ENCODE data around the gene PIK3R2.
A peak's percentile ranks its signal among the peaks of the same experiment; 100 is the strongest.
"Not testable (repeated sequence)": the region's sequence is repeated elsewhere in the genome, so short reads cannot be mapped to it uniquely, and the experiment has no call there.

Gene PIK3R2

DNA sequence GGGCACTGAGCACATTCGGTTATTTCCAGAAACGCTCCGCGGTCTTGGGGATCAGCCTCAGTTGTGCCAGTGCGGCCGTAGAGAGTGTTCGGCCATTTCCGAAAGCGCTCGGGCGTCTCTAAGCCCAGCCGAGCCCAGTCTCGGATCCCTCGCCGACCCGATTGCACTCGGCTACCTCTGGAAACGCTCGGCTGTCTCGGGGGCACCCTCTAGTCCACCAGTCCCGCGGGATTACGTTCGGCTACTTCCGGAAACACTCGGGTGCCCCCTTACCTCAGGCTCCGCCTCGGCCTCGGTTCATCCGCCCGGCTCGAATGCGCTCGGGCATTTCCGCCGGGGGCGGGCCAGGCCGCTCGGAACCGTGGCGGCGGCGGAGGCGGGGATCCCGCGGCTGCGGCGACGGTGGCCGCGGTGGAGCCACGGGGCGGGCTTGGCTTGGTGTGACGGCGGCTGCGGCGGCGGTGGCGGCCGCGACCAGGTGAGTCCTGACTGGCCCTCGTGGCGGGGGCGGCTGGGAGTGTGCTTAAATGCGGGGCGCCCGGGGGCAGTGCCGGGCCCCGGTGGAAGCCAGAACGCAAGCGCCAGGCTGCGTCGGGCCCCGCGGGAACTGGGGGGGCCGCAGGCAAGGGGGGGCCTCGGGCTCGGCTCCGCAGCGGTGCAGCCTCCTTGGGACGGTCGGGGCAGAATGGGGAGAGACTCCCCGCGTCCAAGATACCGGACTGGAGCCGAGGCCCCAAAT lies at the start of gene PIK3R2:
Gene PIK3R2, plus strand, starts transcription at position 347 of the 739 bp plus-strand sequence. CDS start 2,717 bp downstream, outside the sequence.
- H3K4me3 ChIP-seq (replicated peaks; ENCODE audit: low read depth, low read length) = peak within 1 kb of the TSS; percentile 89
- no peaks in the 10 kb centered on the region for H3K27me3 ChIP-seq (replicated peaks; ENCODE audit: control insufficient read depth, insufficient read depth, low read length)
- H3K36me3 ChIP-seq (ENCODE audit: control insufficient read depth, insufficient read depth, low read length) = peaks cover 7% of the 10 kb centered on the region
- TF ChIP-seq, protein P1, sequence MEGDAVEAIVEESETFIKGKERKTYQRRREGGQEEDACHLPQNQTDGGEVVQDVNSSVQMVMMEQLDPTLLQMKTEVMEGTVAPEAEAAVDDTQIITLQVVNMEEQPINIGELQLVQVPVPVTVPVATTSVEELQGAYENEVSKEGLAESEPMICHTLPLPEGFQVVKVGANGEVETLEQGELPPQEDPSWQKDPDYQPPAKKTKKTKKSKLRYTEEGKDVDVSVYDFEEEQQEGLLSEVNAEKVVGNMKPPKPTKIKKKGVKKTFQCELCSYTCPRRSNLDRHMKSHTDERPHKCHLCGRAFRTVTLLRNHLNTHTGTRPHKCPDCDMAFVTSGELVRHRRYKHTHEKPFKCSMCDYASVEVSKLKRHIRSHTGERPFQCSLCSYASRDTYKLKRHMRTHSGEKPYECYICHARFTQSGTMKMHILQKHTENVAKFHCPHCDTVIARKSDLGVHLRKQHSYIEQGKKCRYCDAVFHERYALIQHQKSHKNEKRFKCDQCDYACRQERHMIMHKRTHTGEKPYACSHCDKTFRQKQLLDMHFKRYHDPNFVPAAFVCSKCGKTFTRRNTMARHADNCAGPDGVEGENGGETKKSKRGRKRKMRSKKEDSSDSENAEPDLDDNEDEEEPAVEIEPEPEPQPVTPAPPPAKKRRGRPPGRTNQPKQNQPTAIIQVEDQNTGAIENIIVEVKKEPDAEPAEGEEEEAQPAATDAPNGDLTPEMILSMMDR (IDR thresholded peaks at IDR 0.05; ENCODE audit: insufficient read depth, low read length, poor library complexity, severe bottlenecking) = no peak
- DNase-seq (ENCODE audit: extremely low read depth, insufficient read length) = peak; percentile 95

DNA sequence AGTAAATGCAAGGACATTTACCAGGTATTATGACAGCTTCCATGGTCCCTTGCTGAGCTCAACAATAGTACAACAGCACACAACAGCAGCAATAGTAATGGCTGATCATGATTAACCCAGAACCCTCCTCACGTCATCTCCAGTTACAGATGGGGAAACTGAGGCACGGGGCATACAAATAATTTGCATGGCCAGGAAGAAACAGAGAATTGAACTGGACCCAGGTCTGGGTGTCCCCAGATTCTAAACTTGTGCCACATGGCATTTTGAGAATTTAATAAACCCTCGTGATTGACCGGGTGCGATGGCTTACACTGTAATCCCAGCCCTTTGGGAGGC lies 48.2 kb upstream of the PIK3R2 start:
- Histone ChIP-seq H3K36me3 (ENCODE audit: control insufficient read depth, insufficient read depth, low read length) (no peaks in the 10 kb centered on the region; the same call in none of the 2 replicates), H3K27me3 (replicated peaks; ENCODE audit: control insufficient read depth, insufficient read depth, low read length) (no peaks in the 10 kb centered on the region), H3K4me3 (replicated peaks; ENCODE audit: low read depth, low read length) (peak overlapping the region; percentile 57)
- DNase-seq (ENCODE audit: extremely low read depth, insufficient read length) = no peak
- TF ChIP-seq, protein P1 (IDR thresholded peaks at IDR 0.05; ENCODE audit: insufficient read depth, low read length, poor library complexity, severe bottlenecking) = no peak

DNA sequence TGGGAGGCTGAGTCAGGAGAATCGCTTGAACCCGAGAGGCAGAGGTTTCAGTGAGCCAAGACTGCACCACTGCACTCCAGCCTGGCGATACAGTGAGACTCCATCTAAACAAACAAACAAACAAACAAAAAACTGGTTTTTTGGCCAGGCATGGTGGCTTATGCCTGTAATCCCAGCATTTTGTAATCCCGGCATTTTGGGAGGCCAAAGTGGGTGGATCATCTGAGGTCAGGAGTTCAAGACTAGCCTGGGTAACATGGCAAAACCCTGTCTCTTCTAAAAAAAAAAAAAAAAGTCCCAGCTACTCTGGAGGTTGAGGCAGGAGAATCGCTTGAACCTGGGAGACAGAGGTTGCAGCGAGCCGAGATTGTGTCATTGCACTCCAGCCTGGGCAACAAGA lies 47.7 kb upstream of the PIK3R2 start:
- H3K27me3 ChIP-seq (replicated peaks; ENCODE audit: control insufficient read depth, insufficient read depth, low read length); H3K36me3 ChIP-seq (ENCODE audit: control insufficient read depth, insufficient read depth, low read length); DNase-seq (ENCODE audit: extremely low read depth, insufficient read length); H3K4me3 ChIP-seq (replicated peaks; ENCODE audit: low read depth, low read length): not testable (repeated sequence)

DNA sequence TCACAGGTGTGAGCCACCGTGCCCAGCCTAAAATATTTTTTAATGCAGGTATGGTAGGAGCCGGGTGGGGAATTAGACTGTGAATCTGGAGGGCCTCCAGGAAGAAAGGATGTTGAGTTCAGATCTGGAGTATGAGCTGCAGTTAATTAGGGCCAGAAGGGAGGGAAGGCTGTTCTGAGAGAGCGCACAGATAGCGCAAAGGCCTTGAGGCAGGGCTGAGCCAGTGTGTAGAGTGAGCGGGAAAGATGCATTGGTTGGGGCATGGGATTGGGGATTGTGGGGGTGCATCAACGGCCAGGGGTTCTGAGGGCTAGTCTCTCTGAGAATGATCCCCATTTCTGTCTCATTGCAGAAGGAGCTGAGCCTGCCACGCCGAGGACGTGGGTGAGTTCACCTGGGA lies 45.7 kb upstream of the PIK3R2 start:
- DNase-seq (ENCODE audit: extremely low read depth, insufficient read length) = no peak
- H3K4me3 ChIP-seq (replicated peaks; ENCODE audit: low read depth, low read length) = no peak overlapping the region
- H3K36me3 ChIP-seq (ENCODE audit: control insufficient read depth, insufficient read depth, low read length) = peaks cover 2% of the 10 kb centered on the region
- TF ChIP-seq, protein P1 (IDR thresholded peaks at IDR 0.05; ENCODE audit: insufficient read depth, low read length, poor library complexity, severe bottlenecking) = no peak
- H3K27me3 ChIP-seq (replicated peaks; ENCODE audit: control insufficient read depth, insufficient read depth, low read length) = no peaks in the 10 kb centered on the region

DNA sequence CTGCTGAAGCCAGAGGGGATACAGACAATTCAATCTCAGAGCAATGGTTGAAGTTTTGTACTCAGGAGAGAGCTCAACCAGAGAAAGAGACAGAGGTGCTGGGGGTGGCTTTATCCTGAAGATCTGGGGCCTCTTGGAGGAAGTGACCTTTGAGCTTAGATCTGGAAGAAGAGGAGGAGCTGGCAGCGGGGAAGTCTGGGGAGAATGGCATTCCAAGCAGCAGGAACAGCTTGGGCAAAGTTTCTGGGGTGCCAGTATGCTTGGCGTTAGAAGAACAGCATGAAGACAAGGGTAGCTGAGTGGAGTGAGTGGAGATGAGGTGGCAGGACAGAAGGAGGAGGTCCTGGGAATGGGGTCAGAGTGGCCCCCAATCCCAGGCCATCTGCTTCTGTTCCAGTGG lies 44.1 kb upstream of the PIK3R2 start:
- peaks cover 2% of the 10 kb centered on the region for H3K36me3 ChIP-seq (ENCODE audit: control insufficient read depth, insufficient read depth, low read length)
- TF ChIP-seq, protein P1 (IDR thresholded peaks at IDR 0.05; ENCODE audit: insufficient read depth, low read length, poor library complexity, severe bottlenecking) = no peak
- DNase-seq (ENCODE audit: extremely low read depth, insufficient read length) = no peak
- no peaks in the 10 kb centered on the region for H3K27me3 ChIP-seq (replicated peaks; ENCODE audit: control insufficient read depth, insufficient read depth, low read length)
- H3K4me3 ChIP-seq (replicated peaks; ENCODE audit: low read depth, low read length) = no peak overlapping the region

DNA sequence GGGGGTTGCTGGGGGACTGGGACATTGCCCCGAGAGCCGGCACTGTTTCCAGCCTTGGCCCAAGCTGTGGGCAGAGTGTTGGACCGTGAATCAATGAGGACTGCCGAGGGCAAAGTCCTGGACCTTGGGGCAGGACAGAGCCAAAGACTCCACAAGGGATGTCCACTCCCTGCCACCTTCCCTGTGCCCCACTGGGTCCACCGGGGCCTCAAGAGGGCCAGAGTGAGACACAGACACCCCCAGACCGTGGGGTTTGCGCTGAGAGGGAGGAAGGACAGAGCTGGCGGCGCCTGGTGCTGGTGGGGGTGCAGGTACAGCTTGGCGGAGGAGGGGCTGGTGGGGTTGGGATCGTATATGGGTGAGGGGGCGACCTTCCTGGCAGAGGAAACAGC lies 43.6 kb upstream of the PIK3R2 start:
- H3K27me3 ChIP-seq (replicated peaks; ENCODE audit: control insufficient read depth, insufficient read depth, low read length) = no peaks in the 10 kb centered on the region
- H3K4me3 ChIP-seq (replicated peaks; ENCODE audit: low read depth, low read length) = peak overlapping the region; percentile 82
- peaks cover 2% of the 10 kb centered on the region for H3K36me3 ChIP-seq (ENCODE audit: control insufficient read depth, insufficient read depth, low read length)
- no peak for DNase-seq (ENCODE audit: extremely low read depth, insufficient read length)
- TF ChIP-seq, protein P1 (IDR thresholded peaks at IDR 0.05; ENCODE audit: insufficient read depth, low read length, poor library complexity, severe bottlenecking) = no peak

Data from GM06990 (cell line).